ENCODE measurements around the gene GJA4.
"Not testable (repeated sequence)": the region's sequence is repeated elsewhere in the genome, so short reads cannot be mapped to it uniquely, and the experiment has no call there.

The GJA4 gene

GRCh38 chr1:34803770-34804169 lies 11.0 kb downstream of the GJA4 start:
- TF ChIP-seq CTCF (IDR thresholded peaks at IDR 0.05; ENCODE audit: low read depth, low read length) = no peak
- no peak overlapping the region for H3K4me3 ChIP-seq (replicated peaks in 1 of 2; ENCODE audit: low read depth in 2 of 2, low read length in 2 of 2)
- DNase-seq (ENCODE audit: low read depth in 2 of 2) = no peak

GRCh38 chr1:34806396-34806795 lies 13.6 kb downstream of the GJA4 start:
- no peak overlapping the region for H3K4me3 ChIP-seq (replicated peaks in 1 of 2; ENCODE audit: low read depth in 2 of 2, low read length in 2 of 2)
- DNase-seq (ENCODE audit: low read depth in 2 of 2) = peak in 1 of 2 donors; percentile 39
- TF ChIP-seq CTCF (IDR thresholded peaks at IDR 0.05; ENCODE audit: low read depth, low read length) = no peak

- DNase-seq (ENCODE audit: low read depth in 2 of 2) = no peak
- TF ChIP-seq CTCF (IDR thresholded peaks at IDR 0.05; ENCODE audit: low read depth, low read length) = no peak
Measured at GRCh38 chr1:34808051-34808810, 15.4 kb downstream of the GJA4 start.

GRCh38 chr1:34810781-34811180 lies 18.0 kb downstream of the GJA4 start:
- not testable (repeated sequence) for H3K4me3 ChIP-seq (replicated peaks in 1 of 2; ENCODE audit: low read depth in 2 of 2, low read length in 2 of 2); DNase-seq (ENCODE audit: low read depth in 2 of 2)

More at GRCh38 chr1:34808051-34808810, 15.4 kb downstream of the GJA4 start:
- no peak overlapping the region for H3K4me3 ChIP-seq (replicated peaks in 1 of 2; ENCODE audit: low read depth in 2 of 2, low read length in 2 of 2)

GRCh38 chr1:34816332-34816731 lies 23.5 kb downstream of the GJA4 start:
- TF ChIP-seq CTCF (IDR thresholded peaks at IDR 0.05; ENCODE audit: low read depth, low read length) = no peak
- H3K4me3 ChIP-seq (replicated peaks in 1 of 2; ENCODE audit: low read depth in 2 of 2, low read length in 2 of 2) = no peak overlapping the region
- DNase-seq (ENCODE audit: low read depth in 2 of 2) = no peak

GRCh38 chr1:34816778-34817177 lies 24.0 kb downstream of the GJA4 start:
- TF ChIP-seq CTCF (IDR thresholded peaks at IDR 0.05; ENCODE audit: low read depth, low read length) = no peak
- no peak overlapping the region for H3K4me3 ChIP-seq (replicated peaks in 1 of 2; ENCODE audit: low read depth in 2 of 2, low read length in 2 of 2)
- DNase-seq (ENCODE audit: low read depth in 2 of 2) = no peak

GRCh38 chr1:34818862-34819261 lies 26.1 kb downstream of the GJA4 start:
- not testable (repeated sequence) for DNase-seq (ENCODE audit: low read depth in 2 of 2); H3K4me3 ChIP-seq (replicated peaks in 1 of 2; ENCODE audit: low read depth in 2 of 2, low read length in 2 of 2)

GRCh38 chr1:34822202-34822601 lies 29.4 kb downstream of the GJA4 start:
- no peak overlapping the region for H3K4me3 ChIP-seq (replicated peaks in 1 of 2; ENCODE audit: low read depth in 2 of 2, low read length in 2 of 2)
- no peak for TF ChIP-seq CTCF (IDR thresholded peaks at IDR 0.05; ENCODE audit: low read depth, low read length)

More at GRCh38 chr1:34822202-34822601, 29.4 kb downstream of the GJA4 start:
- no peak for DNase-seq (ENCODE audit: low read depth in 2 of 2)
